ENCODE measurements around the gene A2M. TPM values are rescaled to one million over a fixed set of nuclear protein-coding genes. Genes with fewer than 3 reads are reported as not detected.

A2M gene
- total and polyA plus RNA-seq, 2 of the 13 experiments (the other 11 are each of a cell fraction or from before 2014, with no cell fraction given): 2,807 to 6,551 TPM

DNA sequence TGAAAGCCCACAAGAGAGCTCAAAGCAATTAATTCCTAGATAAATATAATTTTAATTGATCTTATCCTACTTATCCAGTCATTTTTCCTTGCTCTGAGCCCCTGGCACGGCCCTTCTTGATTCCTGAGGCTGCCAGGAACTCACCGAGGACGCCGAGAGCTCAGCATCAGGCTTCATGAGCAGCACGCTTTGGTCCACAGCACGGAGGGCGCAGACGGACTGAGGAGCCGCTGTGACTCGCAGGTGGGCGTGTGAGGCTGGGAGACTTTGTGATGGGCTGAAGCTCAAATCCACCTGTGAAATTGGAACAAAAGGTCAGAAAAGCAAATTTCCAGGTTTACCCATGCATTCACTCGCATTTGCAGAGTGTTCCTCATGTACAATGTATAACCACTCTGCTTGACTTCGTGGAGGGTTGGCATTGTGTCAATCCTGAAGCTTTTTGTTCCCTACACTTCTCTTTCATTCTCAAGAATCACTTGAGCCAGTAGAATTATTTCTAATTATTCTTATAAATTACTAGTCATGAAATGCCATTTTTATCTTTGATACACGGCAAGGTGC is 17.2 kb downstream of the A2M start (continued):
- TF ChIP-seq, protein P1, sequence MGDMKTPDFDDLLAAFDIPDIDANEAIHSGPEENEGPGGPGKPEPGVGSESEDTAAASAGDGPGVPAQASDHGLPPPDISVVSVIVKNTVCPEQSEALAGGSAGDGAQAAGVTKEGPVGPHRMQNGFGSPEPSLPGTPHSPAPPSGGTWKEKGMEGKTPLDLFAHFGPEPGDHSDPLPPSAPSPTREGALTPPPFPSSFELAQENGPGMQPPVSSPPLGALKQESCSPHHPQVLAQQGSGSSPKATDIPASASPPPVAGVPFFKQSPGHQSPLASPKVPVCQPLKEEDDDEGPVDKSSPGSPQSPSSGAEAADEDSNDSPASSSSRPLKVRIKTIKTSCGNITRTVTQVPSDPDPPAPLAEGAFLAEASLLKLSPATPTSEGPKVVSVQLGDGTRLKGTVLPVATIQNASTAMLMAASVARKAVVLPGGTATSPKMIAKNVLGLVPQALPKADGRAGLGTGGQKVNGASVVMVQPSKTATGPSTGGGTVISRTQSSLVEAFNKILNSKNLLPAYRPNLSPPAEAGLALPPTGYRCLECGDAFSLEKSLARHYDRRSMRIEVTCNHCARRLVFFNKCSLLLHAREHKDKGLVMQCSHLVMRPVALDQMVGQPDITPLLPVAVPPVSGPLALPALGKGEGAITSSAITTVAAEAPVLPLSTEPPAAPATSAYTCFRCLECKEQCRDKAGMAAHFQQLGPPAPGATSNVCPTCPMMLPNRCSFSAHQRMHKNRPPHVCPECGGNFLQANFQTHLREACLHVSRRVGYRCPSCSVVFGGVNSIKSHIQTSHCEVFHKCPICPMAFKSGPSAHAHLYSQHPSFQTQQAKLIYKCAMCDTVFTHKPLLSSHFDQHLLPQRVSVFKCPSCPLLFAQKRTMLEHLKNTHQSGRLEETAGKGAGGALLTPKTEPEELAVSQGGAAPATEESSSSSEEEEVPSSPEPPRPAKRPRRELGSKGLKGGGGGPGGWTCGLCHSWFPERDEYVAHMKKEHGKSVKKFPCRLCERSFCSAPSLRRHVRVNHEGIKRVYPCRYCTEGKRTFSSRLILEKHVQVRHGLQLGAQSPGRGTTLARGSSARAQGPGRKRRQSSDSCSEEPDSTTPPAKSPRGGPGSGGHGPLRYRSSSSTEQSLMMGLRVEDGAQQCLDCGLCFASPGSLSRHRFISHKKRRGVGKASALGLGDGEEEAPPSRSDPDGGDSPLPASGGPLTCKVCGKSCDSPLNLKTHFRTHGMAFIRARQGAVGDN (CRISPR knock-in tag; IDR thresholded peaks at IDR 0.05): peak; percentile 24; the same call in 1 of the 2 replicates
- TF ChIP-seq NPAS2 (CRISPR knock-in tag; IDR thresholded peaks at IDR 0.05; ENCODE audit: borderline replicate concordance) (no peak), AGO2 (optimal IDR thresholded peaks at IDR 0.05; ENCODE audit: low read depth, low read length) (peak; percentile 97), USF2 (IDR thresholded peaks at IDR 0.05; ENCODE audit: low read depth, low read length) (no peak), USF2 (CRISPR knock-in tag; IDR thresholded peaks at IDR 0.05; ENCODE audit: borderline replicate concordance) (no peak), MATR3 (CRISPR knock-in tag; IDR thresholded peaks at IDR 0.05) (no peak), ZKSCAN8 (CRISPR knock-in tag; IDR thresholded peaks at IDR 0.05; ENCODE audit: borderline replicate concordance) (no peak), ZNF724P (CRISPR knock-in tag; IDR thresholded peaks at IDR 0.05; ENCODE audit: borderline replicate concordance) (no peak), ATF1 (CRISPR knock-in tag; IDR thresholded peaks at IDR 0.05) (no peak), ZNF512B (CRISPR knock-in tag; IDR thresholded peaks at IDR 0.05; ENCODE audit: borderline replicate concordance) (no peak), ZSCAN22 (CRISPR knock-in tag; IDR thresholded peaks at IDR 0.05) (no peak), CCDC6 (CRISPR knock-in tag; IDR thresholded peaks at IDR 0.05) (no peak), RARA (CRISPR knock-in tag; IDR thresholded peaks at IDR 0.05) (no peak), ZNF737 (CRISPR knock-in tag; IDR thresholded peaks at IDR 0.05; ENCODE audit: borderline replicate concordance) (no peak)
- TF ChIP-seq, protein P2, sequence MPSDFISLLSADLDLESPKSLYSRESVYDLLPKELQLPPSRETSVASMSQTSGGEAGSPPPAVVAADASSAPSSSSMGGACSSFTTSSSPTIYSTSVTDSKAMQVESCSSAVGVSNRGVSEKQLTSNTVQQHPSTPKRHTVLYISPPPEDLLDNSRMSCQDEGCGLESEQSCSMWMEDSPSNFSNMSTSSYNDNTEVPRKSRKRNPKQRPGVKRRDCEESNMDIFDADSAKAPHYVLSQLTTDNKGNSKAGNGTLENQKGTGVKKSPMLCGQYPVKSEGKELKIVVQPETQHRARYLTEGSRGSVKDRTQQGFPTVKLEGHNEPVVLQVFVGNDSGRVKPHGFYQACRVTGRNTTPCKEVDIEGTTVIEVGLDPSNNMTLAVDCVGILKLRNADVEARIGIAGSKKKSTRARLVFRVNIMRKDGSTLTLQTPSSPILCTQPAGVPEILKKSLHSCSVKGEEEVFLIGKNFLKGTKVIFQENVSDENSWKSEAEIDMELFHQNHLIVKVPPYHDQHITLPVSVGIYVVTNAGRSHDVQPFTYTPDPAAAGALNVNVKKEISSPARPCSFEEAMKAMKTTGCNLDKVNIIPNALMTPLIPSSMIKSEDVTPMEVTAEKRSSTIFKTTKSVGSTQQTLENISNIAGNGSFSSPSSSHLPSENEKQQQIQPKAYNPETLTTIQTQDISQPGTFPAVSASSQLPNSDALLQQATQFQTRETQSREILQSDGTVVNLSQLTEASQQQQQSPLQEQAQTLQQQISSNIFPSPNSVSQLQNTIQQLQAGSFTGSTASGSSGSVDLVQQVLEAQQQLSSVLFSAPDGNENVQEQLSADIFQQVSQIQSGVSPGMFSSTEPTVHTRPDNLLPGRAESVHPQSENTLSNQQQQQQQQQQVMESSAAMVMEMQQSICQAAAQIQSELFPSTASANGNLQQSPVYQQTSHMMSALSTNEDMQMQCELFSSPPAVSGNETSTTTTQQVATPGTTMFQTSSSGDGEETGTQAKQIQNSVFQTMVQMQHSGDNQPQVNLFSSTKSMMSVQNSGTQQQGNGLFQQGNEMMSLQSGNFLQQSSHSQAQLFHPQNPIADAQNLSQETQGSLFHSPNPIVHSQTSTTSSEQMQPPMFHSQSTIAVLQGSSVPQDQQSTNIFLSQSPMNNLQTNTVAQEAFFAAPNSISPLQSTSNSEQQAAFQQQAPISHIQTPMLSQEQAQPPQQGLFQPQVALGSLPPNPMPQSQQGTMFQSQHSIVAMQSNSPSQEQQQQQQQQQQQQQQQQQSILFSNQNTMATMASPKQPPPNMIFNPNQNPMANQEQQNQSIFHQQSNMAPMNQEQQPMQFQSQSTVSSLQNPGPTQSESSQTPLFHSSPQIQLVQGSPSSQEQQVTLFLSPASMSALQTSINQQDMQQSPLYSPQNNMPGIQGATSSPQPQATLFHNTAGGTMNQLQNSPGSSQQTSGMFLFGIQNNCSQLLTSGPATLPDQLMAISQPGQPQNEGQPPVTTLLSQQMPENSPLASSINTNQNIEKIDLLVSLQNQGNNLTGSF (CRISPR knock-in tag; IDR thresholded peaks at IDR 0.05): no peak

All from HepG2 (cell line).